ENCODE data around the gene C11orf91.

Gene C11orf91

DNA sequence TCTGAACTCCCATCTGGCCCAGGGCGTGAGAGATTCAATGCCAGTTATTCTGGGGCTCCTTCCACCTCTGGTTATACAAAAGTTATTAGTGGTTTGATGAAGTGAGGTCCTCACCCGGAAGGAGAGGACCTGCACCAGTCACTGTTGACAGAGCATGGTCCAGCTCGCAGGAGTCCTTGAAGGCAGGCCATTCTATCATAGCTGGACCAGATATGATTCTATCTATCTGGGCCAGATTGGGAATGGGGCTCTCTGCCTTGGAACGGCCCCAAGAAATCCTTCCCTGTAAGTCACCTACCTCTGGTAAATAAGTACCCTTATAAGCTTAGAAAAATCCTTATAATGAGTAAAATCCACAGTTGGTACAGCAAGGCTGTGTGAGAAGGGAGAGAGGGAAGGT, 50.7 kb downstream of the C11orf91 start:
- DNase-seq (ENCODE audit: low read depth, low spot score) = no peak

Data from iPS DF 19.7 (cell line).